Testis (tissue), 2 donors: ENCODE data around the gene FOXK2.
"Not testable (repeated sequence)": the region's sequence is repeated elsewhere in the genome, so short reads cannot be mapped to it uniquely, and the experiment has no call there.

Source experiments
- POLR2A ChIP-seq: fragments of 450-650 bp; IDR thresholded peaks from one replicate; pipeline ENCODE4 v1.6.1; 2017; ENCODE audit warnings: antibody characterized with exemption, mild to moderate bottlenecking, moderate library complexity
- TF ChIP-seq, protein P1 (sequence below), 3 experiments: fragments of 450-650 bp in 2 of 3; fragments of 200-600 bp in 1 of 3; sonication (generic) in 1 of 3; IDR thresholded peaks; one replicate each; pipeline ENCODE4 v1.5.1; 2016 to 2019; ENCODE audit warnings: antibody characterized with exemption in 3 of 3, mild to moderate bottlenecking in 2 of 3, moderate library complexity in 1 of 3

DNA sequence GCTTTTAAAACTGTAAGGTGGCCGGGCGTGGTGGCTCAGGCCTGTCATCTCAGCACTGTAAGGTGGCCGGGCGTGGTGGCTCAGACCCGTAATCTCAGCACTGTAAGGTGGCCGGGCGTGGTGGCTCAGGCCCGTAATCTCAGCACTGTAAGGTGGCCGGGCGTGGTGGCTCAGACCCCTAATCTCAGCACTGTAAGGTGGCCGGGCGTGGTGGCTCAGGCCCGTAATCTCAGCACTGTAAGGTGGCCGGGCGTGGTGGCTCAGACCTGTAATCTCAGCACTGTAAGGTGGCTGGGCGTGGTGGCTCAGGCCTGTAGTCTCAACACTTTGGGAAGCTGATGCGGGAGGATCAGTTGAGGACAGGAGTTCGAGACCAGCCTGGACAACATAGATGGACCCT, 19.5 kb downstream of the FOXK2 start:
- TF ChIP-seq, protein P1, sequence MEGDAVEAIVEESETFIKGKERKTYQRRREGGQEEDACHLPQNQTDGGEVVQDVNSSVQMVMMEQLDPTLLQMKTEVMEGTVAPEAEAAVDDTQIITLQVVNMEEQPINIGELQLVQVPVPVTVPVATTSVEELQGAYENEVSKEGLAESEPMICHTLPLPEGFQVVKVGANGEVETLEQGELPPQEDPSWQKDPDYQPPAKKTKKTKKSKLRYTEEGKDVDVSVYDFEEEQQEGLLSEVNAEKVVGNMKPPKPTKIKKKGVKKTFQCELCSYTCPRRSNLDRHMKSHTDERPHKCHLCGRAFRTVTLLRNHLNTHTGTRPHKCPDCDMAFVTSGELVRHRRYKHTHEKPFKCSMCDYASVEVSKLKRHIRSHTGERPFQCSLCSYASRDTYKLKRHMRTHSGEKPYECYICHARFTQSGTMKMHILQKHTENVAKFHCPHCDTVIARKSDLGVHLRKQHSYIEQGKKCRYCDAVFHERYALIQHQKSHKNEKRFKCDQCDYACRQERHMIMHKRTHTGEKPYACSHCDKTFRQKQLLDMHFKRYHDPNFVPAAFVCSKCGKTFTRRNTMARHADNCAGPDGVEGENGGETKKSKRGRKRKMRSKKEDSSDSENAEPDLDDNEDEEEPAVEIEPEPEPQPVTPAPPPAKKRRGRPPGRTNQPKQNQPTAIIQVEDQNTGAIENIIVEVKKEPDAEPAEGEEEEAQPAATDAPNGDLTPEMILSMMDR (IDR thresholded peaks at IDR 0.05): not testable (repeated sequence)
- not testable (repeated sequence) for TF ChIP-seq POLR2A
